Fibroblast of villous mesenchyme (primary cell): Measurements from ENCODE around the gene INTS2. TPM values are rescaled to one million over a fixed set of nuclear protein-coding genes. Genes with fewer than 3 reads are reported as not detected.
"Not testable (repeated sequence)": the region's sequence is repeated elsewhere in the genome, so short reads cannot be mapped to it uniquely, and the experiment has no call there.

Experiments
- DNase-seq: peaks from one replicate; pipeline ENCODE4 v3.0.0-alpha.2; 2010; ENCODE audit warnings: low read depth
- H3K4me3 ChIP-seq: 2 replicates; pipeline ENCODE4 v1.5.1; 2011; ENCODE audit warnings: low read depth, mild to moderate bottlenecking, low read length
- total RNA-seq: library from RNA; depleted of rRNA; stranded (reverse); fragments of >200 nt; gene quantifications from 2 replicates; pipeline ENCODE4 v1.2.3, GENCODE V29; 2012
- TF ChIP-seq, protein P1 (sequence below): IDR thresholded peaks from 2 replicates; pipeline ENCODE4 v1.5.1; 2012; ENCODE audit warnings: low read depth, mild to moderate bottlenecking, low read length; ENCODE audit not compliant: insufficient read depth

The INTS2 gene
- total RNA-seq, 1 donor = 17.7 TPM

DNA sequence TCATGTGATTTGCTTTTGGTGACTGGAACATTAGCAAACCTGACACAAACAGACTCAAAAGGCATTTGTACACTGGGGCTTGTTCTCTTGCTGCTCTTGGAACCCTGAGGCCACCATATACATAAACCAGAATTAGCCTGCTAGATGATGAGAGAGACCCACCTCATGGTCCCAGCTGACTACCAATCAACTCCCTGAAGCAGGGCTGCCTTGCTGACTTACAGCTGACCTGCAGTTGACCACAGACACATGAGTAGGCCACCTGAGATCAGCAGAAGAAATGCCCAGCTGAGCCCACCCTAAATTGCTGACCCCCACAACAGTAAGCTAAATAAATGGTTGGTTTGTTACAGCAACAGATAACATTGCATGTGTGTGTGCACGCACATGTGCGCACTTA is 93.2 kb downstream of the INTS2 start:
- H3K4me3 ChIP-seq = no peak overlapping the region
- TF ChIP-seq, protein P1, sequence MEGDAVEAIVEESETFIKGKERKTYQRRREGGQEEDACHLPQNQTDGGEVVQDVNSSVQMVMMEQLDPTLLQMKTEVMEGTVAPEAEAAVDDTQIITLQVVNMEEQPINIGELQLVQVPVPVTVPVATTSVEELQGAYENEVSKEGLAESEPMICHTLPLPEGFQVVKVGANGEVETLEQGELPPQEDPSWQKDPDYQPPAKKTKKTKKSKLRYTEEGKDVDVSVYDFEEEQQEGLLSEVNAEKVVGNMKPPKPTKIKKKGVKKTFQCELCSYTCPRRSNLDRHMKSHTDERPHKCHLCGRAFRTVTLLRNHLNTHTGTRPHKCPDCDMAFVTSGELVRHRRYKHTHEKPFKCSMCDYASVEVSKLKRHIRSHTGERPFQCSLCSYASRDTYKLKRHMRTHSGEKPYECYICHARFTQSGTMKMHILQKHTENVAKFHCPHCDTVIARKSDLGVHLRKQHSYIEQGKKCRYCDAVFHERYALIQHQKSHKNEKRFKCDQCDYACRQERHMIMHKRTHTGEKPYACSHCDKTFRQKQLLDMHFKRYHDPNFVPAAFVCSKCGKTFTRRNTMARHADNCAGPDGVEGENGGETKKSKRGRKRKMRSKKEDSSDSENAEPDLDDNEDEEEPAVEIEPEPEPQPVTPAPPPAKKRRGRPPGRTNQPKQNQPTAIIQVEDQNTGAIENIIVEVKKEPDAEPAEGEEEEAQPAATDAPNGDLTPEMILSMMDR = no peak
- DNase-seq = no peak

DNA sequence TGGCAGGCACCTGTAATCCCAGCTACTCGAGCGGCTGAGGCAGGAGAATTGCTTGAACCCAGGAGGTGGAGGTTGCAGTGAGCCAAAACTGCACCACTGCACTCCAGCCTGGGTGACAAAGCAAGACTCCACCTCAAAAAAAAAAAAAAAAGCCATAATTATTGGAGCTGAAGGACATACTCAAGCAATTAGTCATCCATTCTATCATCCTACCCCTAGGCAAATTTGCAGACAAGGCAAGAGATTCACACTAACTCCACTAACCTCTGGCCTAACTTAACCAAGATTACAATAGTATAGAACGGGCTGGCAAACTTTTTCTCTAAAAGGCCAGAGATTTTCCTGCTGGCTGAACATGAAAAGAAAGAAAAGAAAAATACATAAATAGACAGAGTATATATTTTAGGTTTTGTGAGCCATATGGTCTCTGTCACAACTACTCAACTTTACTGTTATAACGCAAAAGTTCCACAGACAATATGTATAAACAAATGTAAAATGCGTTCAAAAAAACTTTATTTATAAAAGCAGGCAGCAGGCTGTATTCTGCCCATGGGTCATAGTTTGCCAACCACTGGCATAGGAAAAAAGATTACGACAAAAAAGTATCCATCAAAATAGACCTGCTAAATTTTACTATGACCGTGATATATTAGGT is 94.1 kb downstream of the INTS2 start:
- no peak overlapping the region for H3K4me3 ChIP-seq
- DNase-seq = peak; percentile 70
- TF ChIP-seq, protein P1 = no peak

DNA sequence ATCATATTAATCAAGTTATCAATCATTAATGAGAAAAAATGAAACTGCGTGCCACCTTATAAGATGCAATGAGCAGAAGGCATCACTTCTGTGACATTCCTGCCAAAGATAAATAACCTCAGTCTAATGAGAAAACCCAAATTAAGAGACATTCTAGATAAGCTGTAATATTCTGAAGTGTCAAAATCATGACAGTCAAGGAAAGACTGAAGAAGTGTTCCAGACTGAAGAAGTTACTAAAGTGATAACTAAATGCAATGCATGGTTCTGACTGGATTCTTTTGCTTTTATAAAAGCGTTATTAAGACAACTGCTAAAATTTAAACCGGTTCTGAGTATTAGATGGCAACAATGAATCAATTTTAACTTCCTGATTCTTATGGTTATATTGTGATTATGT is 95.3 kb downstream of the INTS2 start:
- no peak for DNase-seq
- TF ChIP-seq, protein P1 = no peak

DNA sequence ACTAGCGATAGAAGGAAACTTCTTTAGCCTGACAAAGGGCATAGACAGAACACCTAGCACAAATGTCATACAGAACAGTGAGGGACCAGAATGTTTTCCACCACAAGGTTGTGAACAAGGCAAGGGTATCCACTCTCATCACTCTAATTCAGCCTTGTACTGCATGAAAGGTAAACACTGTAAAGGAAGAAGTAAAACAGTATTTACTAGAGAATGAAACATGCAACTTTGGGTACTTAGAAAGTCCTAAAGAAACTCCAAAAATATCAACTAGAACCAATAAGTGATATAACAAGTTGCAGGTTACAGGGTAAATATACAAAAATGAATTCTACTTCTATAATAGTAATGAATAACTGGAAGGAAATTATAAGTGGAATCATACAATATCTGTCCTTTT is 96.7 kb downstream of the INTS2 start:
- TF ChIP-seq, protein P1 = no peak
- DNase-seq = no peak
- no peak overlapping the region for H3K4me3 ChIP-seq

More for the DNA sequence above, 95.3 kb downstream of the INTS2 start:
- H3K4me3 ChIP-seq = no peak overlapping the region

DNA sequence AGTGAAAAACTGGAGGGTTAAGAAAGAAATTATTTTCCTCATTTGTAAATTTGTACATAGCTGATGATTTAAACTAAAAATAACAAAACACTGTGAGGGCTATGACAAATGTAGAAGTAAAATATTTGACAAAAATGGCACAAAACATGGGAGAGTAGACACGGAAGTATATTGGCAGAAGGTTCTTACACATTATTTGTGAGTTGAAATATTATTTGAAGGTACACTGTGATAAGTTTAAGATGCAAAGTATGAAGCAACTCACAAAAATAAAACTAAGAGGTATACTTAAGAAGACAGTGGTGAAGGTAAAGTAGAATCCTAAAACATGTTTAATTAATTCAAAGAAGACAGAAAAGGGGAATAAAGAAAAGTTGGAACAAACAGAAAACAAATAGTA is 99.1 kb downstream of the INTS2 start:
- TF ChIP-seq, protein P1 = no peak

DNA sequence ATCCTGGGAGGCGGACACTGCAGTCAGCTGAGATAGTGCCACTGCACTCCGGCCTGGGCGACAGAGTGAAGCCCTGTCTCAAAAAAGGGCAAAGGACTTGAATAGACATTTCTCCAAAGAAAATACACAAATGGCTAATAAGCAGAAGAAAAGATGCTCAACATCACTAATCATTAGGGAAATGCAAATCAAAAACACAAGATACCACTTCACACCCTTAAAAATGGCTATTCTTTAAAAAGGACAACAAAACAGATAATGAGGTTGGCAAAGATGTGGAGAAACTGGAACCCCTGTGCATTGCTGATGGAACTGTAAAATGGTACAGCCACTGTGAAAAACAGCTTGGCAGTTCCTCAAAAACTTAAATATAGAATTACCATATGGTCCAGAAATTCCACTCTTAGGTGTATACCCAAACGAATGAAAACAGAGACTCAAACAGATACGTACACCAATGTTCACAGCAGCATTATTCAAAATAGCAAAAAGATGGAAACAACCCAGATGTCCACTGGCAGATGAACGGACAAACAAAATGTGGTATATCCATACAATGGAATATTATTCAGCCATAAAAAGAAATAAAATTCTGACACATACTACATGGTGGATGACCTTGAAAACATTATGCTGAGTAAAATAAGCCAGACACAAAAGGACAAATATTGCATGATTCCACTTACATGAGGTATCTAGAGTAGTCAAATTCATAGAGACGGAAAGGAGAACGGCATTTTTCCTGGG is 100.0 kb downstream of the INTS2 start:
- TF ChIP-seq, protein P1 = no peak
- H3K4me3 ChIP-seq = no peak overlapping the region

More for the DNA sequence above, 99.1 kb downstream of the INTS2 start:
- H3K4me3 ChIP-seq = no peak overlapping the region
- no peak for DNase-seq

DNA sequence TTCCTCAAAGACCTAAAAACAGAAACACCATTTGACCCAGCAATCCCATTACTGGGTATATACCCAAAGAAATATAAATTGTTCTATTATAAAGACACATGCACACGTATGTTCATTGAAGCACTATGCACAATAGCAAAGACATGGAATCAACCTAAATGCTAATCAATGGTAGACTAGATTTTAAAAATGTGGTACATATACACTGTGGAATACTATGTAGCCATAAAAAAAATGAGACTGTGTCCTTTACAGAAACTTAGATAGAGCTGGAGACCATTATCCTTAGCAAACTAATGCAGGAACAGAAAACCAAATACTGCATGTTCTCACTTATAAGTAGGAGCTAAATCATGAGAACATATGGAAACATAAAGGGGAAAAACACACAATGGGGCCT is 100.9 kb downstream of the INTS2 start:
- H3K4me3 ChIP-seq, DNase-seq: not testable (repeated sequence)

More for the DNA sequence above, 100.0 kb downstream of the INTS2 start:
- DNase-seq = no peak

DNA sequence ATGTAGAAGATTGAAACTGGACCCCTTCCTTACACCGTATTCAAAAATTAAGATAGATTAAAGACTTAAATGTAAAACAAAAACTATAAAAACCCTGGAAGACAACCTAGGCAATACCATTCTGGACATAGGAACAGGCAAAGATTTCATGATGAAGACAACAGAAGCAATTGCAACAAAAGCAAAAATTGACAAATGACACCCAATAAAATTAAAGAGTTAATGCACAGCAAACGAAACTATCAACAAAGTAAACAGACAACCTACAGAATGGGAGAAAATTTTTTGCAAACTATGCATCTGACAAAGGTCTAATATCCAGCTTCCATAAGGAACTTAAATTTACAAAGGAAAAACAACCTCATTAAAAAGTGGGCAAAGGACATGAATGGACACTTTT is 101.6 kb downstream of the INTS2 start:
- DNase-seq, H3K4me3 ChIP-seq: not testable (repeated sequence)
